ENCODE measurements around the gene E2F1. TPM values are rescaled to one million over a fixed set of nuclear protein-coding genes. Genes with fewer than 3 reads are reported as not detected.
A peak's percentile ranks its signal among the peaks of the same experiment; 100 is the strongest.

E2F1 gene
- total RNA-seq, 4 donors from 2014 or later, result 2.1 to 4.8 (median 3.1) TPM

GRCh38 chr20:33680686-33681085, 5.5 kb downstream of the E2F1 start:
- no peaks in the 10 kb centered on the region for H3K9me3 ChIP-seq
- no peaks in the 10 kb centered on the region for H3K36me3 ChIP-seq
- intact Hi-C loops (cut with DNase I), result no loop called here
- no peaks in the 10 kb centered on the region for H3K27me3 ChIP-seq
- no peak overlapping the region for H3K27ac ChIP-seq
- TF ChIP-seq POLR2A (IDR thresholded peaks at IDR 0.05), result no peak
- TF ChIP-seq, protein P1, sequence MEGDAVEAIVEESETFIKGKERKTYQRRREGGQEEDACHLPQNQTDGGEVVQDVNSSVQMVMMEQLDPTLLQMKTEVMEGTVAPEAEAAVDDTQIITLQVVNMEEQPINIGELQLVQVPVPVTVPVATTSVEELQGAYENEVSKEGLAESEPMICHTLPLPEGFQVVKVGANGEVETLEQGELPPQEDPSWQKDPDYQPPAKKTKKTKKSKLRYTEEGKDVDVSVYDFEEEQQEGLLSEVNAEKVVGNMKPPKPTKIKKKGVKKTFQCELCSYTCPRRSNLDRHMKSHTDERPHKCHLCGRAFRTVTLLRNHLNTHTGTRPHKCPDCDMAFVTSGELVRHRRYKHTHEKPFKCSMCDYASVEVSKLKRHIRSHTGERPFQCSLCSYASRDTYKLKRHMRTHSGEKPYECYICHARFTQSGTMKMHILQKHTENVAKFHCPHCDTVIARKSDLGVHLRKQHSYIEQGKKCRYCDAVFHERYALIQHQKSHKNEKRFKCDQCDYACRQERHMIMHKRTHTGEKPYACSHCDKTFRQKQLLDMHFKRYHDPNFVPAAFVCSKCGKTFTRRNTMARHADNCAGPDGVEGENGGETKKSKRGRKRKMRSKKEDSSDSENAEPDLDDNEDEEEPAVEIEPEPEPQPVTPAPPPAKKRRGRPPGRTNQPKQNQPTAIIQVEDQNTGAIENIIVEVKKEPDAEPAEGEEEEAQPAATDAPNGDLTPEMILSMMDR (IDR thresholded peaks at IDR 0.05), result no peak
- no peak overlapping the region for H3K4me3 ChIP-seq
- DNase-seq, result no peak
- peaks cover 15 to 41% (median 18%) of the 10 kb centered on the region in 3 donors for H3K4me1 ChIP-seq
- WGBS, 2 donors, result 94 to 100% methylated on average over 2 of the region's 2 CpGs

DNA sequence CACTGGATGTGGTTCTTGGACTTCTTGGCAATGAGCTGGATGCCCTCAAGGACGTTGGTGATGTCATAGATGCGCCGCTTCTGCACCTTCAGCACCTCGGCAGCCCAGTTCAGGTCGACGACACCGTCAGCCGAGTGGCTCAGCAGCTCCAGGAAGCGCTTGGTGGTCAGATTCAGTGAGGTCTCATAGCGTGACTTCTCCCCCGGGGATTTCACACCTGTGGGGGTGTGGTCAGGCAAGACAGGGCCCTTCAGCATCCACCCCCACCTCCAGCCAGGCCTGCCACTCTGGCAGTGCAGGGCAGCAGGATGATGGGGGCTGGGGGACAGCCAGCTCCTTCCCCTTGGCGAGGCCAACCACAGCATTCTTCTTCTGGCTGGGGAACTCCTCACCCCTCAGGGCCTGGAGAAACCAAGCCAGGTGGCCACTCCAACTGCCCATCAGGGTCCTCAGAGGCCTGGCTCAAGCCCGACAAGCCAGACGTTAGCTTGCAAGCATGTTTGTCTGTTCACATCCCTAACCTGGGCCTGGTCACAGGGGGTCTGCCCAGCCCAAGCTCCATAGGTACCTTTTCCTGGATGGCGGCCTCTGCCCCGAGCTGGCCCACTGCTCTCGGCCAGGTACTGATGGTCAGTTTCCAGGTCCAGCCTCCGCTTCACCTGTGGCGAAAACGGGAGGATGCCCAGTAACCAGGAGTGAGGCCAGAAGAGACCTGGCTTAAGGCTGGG, 6.3 kb downstream of the E2F1 start:
- intact Hi-C loops (cut with DNase I), result no loop called here
- Histone ChIP-seq H3K27me3 (no peaks in the 10 kb centered on the region), H3K27ac (no peak overlapping the region), H3K4me3 (no peak overlapping the region), H3K9me3 (no peaks in the 10 kb centered on the region), H3K36me3 (no peaks in the 10 kb centered on the region), H3K4me1 (peaks cover 14 to 41% (median 15%) of the 10 kb centered on the region in 3 donors)
- TF ChIP-seq POLR2A (IDR thresholded peaks at IDR 0.05), result no peak
- TF ChIP-seq, protein P1 (IDR thresholded peaks at IDR 0.05), result no peak
- no peak for DNase-seq
- 60 to 90% methylated on average over 1 to 3 of the region's 20 CpGs for WGBS, 2 donors

GRCh38 chr20:33677991-33678702, 8.0 kb downstream of the E2F1 start:
- no peak overlapping the region for H3K4me3 ChIP-seq
- DNase-seq, result no peak
- no peaks in the 10 kb centered on the region for H3K36me3 ChIP-seq
- peaks cover 19 to 44% (median 24%) of the 10 kb centered on the region in 3 donors for H3K4me1 ChIP-seq
- TF ChIP-seq, protein P1 (IDR thresholded peaks at IDR 0.05), result no peak
- TF ChIP-seq POLR2A (IDR thresholded peaks at IDR 0.05), result no peak
- peak overlapping the region in 3 of 4 donors; percentile 73 to 91 (median 81) for H3K27ac ChIP-seq
- 73 to 77% methylated on average over 10 to 12 of the region's 15 CpGs for WGBS, 2 donors
- intact Hi-C loops (cut with DNase I), result no loop called here
- H3K9me3 ChIP-seq, result no peaks in the 10 kb centered on the region
- no peaks in the 10 kb centered on the region for H3K27me3 ChIP-seq

GRCh38 chr20:33676652-33677645, 9.2 kb downstream of the E2F1 start:
- 96 to 99% methylated on average over 15 to 20 of the region's 31 CpGs for WGBS, 2 donors
- intact Hi-C loops (cut with DNase I), result no loop called here
- peaks cover 28 to 56% (median 29%) of the 10 kb centered on the region in 3 donors for H3K4me1 ChIP-seq

More at GRCh38 chr20:33676652-33677645, 9.2 kb downstream of the E2F1 start:
- Histone ChIP-seq H3K36me3 (no peaks in the 10 kb centered on the region), H3K9me3 (no peaks in the 10 kb centered on the region), H3K27ac (peak overlapping the region; percentile 3 to 94 (median 86)), H3K27me3 (no peaks in the 10 kb centered on the region), H3K4me3 (no peak overlapping the region)
- TF ChIP-seq POLR2A (IDR thresholded peaks at IDR 0.05), result no peak
- TF ChIP-seq, protein P1 (IDR thresholded peaks at IDR 0.05), result no peak
- DNase-seq, result no peak

Measured in esophagus squamous epithelium (tissue), 5 donors.